ENCODE results near the gene LEMD1.

LEMD1 gene

DNA sequence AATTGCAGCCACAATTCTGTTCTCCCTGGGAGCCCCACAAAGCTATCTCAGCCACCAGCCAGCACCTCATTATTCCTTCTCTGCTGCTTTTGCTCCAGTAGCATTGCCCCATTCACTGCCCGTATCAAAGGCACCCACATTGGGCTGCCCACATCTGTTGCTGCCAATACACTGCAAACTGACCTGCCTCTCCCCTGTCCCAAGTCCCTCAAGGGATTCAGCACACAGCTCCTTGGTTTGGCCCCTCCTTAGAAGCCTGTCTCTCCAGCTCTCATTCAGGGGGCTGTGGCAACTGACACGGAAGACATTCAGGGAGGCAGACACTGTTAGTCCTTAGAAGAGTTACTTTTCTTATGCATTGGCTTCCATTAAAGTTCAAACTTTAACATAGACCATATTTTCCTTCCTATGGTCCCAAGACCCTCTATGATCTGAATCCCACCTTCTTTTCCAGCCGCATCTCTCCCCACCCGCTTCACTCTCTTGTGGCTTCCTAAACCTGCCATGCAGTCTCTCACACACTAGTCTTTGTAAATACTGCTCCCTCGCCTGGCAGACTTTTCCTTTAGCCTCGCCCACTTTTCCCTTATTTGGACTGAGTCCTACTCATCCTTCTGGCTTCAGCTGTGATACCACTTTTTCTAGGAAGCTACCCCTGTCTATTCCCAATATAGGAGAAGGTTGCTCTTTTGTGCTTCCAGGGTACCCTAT lies 45.9 kb downstream of the LEMD1 start:
- H4K20me1 ChIP-seq (ENCODE audit: insufficient read depth, low read length), result no peaks in the 10 kb centered on the region
- H3K9me2 ChIP-seq (ENCODE audit: low read depth, low read length), result no peaks in the 10 kb centered on the region
- 0 out of 2 replicates have a peak, but pooled peaks cover 5% of the 10 kb centered on the region for H3K27me3 ChIP-seq (ENCODE audit: insufficient read depth, low read length)
- no peaks in the 10 kb centered on the region for H3F3A ChIP-seq (ENCODE audit: insufficient read depth, low read length)
- no peaks in the 10 kb centered on the region for H3K4me1 ChIP-seq (ENCODE audit: insufficient read depth, low read length, severe bottlenecking)
- TF ChIP-seq EZH2 (IDR thresholded peaks at IDR 0.05; ENCODE audit: borderline replicate concordance, low read length), result no peak
- TF ChIP-seq, protein P1, sequence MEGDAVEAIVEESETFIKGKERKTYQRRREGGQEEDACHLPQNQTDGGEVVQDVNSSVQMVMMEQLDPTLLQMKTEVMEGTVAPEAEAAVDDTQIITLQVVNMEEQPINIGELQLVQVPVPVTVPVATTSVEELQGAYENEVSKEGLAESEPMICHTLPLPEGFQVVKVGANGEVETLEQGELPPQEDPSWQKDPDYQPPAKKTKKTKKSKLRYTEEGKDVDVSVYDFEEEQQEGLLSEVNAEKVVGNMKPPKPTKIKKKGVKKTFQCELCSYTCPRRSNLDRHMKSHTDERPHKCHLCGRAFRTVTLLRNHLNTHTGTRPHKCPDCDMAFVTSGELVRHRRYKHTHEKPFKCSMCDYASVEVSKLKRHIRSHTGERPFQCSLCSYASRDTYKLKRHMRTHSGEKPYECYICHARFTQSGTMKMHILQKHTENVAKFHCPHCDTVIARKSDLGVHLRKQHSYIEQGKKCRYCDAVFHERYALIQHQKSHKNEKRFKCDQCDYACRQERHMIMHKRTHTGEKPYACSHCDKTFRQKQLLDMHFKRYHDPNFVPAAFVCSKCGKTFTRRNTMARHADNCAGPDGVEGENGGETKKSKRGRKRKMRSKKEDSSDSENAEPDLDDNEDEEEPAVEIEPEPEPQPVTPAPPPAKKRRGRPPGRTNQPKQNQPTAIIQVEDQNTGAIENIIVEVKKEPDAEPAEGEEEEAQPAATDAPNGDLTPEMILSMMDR (IDR thresholded peaks at IDR 0.05; ENCODE audit: low read length), result no peak
- H3K9me3 ChIP-seq (ENCODE audit: low read length), result no peaks in the 10 kb centered on the region
- H3K4me3 ChIP-seq (ENCODE audit: low read depth, low read length, poor library complexity, severe bottlenecking), result no peak overlapping the region
- H3K9ac ChIP-seq (ENCODE audit: low read length), result no peak overlapping the region
- no peaks in the 10 kb centered on the region for H3K79me2 ChIP-seq (ENCODE audit: insufficient read depth, low read length)
- H2AFZ ChIP-seq (ENCODE audit: low read length), result no peak overlapping the region
- H3K4me2 ChIP-seq (ENCODE audit: low read length), result no peak overlapping the region
- no peak overlapping the region for H3K27ac ChIP-seq (ENCODE audit: low read depth, low read length, poor library complexity, severe bottlenecking)
- no peaks in the 10 kb centered on the region for H3K36me3 ChIP-seq (ENCODE audit: insufficient read depth, low read length)

- 0 out of 2 replicates have a peak, but pooled peaks cover 3% of the 10 kb centered on the region for H3K27me3 ChIP-seq (ENCODE audit: insufficient read depth, low read length)
- no peaks in the 10 kb centered on the region for H3K79me2 ChIP-seq (ENCODE audit: insufficient read depth, low read length)
- no peak overlapping the region for H2AFZ ChIP-seq (ENCODE audit: low read length)
- no peaks in the 10 kb centered on the region for H3K9me2 ChIP-seq (ENCODE audit: low read depth, low read length)
- H3K9me3 ChIP-seq (ENCODE audit: low read length), result no peaks in the 10 kb centered on the region
- no peak overlapping the region for H3K4me3 ChIP-seq (ENCODE audit: low read depth, low read length, poor library complexity, severe bottlenecking)
- H3F3A ChIP-seq (ENCODE audit: insufficient read depth, low read length), result no peaks in the 10 kb centered on the region
- no peak for TF ChIP-seq EZH2 (IDR thresholded peaks at IDR 0.05; ENCODE audit: borderline replicate concordance, low read length)
- TF ChIP-seq, protein P1 (IDR thresholded peaks at IDR 0.05; ENCODE audit: low read length), result no peak
- no peaks in the 10 kb centered on the region for H4K20me1 ChIP-seq (ENCODE audit: insufficient read depth, low read length)
- H3K36me3 ChIP-seq (ENCODE audit: insufficient read depth, low read length), result no peaks in the 10 kb centered on the region
- no peak overlapping the region for H3K9ac ChIP-seq (ENCODE audit: low read length)
- H3K4me1 ChIP-seq (ENCODE audit: insufficient read depth, low read length, severe bottlenecking), result no peaks in the 10 kb centered on the region
- H3K4me2 ChIP-seq (ENCODE audit: low read length), result no peak overlapping the region
- H3K27ac ChIP-seq (ENCODE audit: low read depth, low read length, poor library complexity, severe bottlenecking), result no peak overlapping the region
These were observed 47.4 kb downstream of the LEMD1 start for GRCh38 chr1:205374210-205375078.

GRCh38 chr1:205373798-205374175 lies 48.1 kb downstream of the LEMD1 start:
- no peak overlapping the region for H3K4me3 ChIP-seq (ENCODE audit: low read depth, low read length, poor library complexity, severe bottlenecking)
- H3F3A ChIP-seq (ENCODE audit: insufficient read depth, low read length), result no peaks in the 10 kb centered on the region
- H2AFZ ChIP-seq (ENCODE audit: low read length), result no peak overlapping the region
- TF ChIP-seq, protein P1 (IDR thresholded peaks at IDR 0.05; ENCODE audit: low read length), result no peak
- no peak for TF ChIP-seq EZH2 (IDR thresholded peaks at IDR 0.05; ENCODE audit: borderline replicate concordance, low read length)
- H3K9ac ChIP-seq (ENCODE audit: low read length), result no peak overlapping the region
- H3K27ac ChIP-seq (ENCODE audit: low read depth, low read length, poor library complexity, severe bottlenecking), result no peak overlapping the region
- H3K36me3 ChIP-seq (ENCODE audit: insufficient read depth, low read length), result no peaks in the 10 kb centered on the region
- H4K20me1 ChIP-seq (ENCODE audit: insufficient read depth, low read length), result no peaks in the 10 kb centered on the region
- no peaks in the 10 kb centered on the region for H3K4me1 ChIP-seq (ENCODE audit: insufficient read depth, low read length, severe bottlenecking)
- no peaks in the 10 kb centered on the region for H3K9me3 ChIP-seq (ENCODE audit: low read length)
- no peaks in the 10 kb centered on the region for H3K9me2 ChIP-seq (ENCODE audit: low read depth, low read length)
- no peak overlapping the region for H3K4me2 ChIP-seq (ENCODE audit: low read length)
- no peaks in the 10 kb centered on the region for H3K79me2 ChIP-seq (ENCODE audit: insufficient read depth, low read length)
- 0 out of 2 replicates have a peak, but pooled peaks cover 3% of the 10 kb centered on the region for H3K27me3 ChIP-seq (ENCODE audit: insufficient read depth, low read length)
